SKM-1 treated with dmso at 0.1 percent for 144 hours (cell line): ENCODE results near the gene SP2.

Source experiments
- DNase-seq: peaks from one replicate; lab custom pipeline; 2025; ENCODE audit not compliant: unreplicated experiment; lab: John Stamatoyannopoulos, UW

Gene SP2

DNA sequence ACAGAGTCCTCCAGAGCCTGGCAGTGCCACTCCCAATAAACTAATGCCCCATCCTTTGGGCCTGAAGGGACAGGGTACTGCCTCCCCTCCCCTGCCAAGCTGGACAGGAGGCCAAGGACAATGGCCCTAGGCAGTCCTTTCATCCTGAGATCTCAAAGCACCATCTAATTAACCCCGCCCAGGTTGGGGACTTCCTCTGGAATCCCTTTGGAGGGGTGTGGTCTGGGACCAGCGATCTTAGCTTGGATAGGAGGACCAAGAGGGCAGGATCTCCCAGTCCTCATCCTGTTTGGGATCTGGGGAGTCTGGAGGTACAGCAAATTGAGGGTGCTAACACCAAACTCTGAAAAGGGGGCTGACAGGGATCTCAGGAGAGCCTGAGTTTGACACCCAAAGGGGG, 26.9 kb upstream of the SP2 start:
- no peak for DNase-seq

GRCh38 chr17:47870056-47870455, 26.0 kb upstream of the SP2 start:
- no peak for DNase-seq

- DNase-seq = no peak
Observed at GRCh38 chr17:47871048-47871447, 25.0 kb upstream of the SP2 start.

GRCh38 chr17:47872019-47872650, 23.9 kb upstream of the SP2 start:
- no peak for DNase-seq

GRCh38 chr17:47872651-47873161, 23.3 kb upstream of the SP2 start:
- no peak for DNase-seq

- no peak for DNase-seq
Observed at GRCh38 chr17:47873200-47874090, 22.6 kb upstream of the SP2 start.

- DNase-seq = no peak
Observed at GRCh38 chr17:47875011-47875985, 20.7 kb upstream of the SP2 start.

DNA sequence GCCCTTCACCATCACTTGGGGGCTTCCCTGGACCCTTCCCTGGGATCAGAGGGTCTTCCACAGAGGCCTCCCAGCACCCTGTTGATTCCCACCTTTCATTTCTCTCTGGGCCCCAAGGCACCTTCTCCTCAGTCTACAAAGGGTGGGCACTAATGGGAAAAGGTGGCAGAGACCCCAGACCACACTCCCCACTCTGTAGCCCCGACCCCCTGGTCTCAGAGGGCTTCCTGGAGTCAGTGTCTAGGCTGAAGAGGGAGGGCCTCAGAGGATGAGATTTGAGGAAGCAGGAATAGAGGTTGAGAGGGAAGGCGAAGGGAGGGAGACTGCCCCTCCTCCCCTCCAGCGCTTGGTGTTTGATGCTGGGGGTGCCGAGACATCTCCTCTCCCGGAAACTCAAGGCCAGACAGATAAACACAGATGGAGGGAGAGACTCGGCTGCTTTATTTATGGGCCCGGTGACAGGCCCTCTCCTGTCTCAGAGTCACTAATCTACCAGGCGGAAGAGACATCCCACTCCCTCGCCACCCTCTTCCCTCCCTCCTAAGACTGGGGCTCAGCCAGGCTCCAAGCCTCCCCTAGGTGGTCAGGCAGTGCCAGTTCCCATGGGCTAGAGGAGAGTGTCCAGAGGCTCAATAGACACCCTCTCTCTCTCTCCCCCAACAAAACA, 18.5 kb upstream of the SP2 start:
- DNase-seq = no peak

GRCh38 chr17:47878203-47879027, 17.6 kb upstream of the SP2 start:
- DNase-seq = no peak

GRCh38 chr17:47879028-47879585, 16.9 kb upstream of the SP2 start:
- DNase-seq = no peak

DNA sequence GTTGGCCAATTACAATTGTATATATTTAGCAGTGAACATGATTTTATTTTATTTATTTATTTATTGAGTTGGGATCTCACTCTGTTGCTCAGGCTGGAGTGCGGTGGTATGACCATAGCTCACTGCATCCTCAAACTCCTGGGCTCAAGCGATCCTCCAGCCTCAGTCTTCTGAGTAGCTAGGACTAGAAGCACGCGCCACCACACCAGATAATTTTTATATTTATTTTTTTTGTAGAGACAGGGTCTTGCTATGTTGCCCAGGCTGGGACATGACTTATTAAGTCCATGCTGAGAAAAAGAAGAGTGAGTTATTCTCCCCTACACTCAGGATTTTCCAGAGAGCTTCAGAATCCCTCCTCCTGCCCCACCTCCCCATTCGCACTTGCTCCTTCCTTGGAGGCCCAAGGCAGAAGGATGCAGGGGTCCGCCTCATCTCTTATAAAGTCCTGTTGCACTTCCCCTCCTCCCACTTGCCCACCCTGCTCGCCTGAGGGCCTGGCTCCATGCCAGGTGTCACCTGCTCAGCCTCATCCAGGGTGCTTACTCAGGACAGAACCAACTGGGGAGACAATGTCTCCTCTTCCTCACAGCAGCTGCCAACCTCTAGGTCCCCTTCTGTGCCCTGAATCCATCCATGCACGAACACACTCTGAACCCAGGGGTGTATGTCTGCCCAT, 16.1 kb upstream of the SP2 start:
- no peak for DNase-seq

DNA sequence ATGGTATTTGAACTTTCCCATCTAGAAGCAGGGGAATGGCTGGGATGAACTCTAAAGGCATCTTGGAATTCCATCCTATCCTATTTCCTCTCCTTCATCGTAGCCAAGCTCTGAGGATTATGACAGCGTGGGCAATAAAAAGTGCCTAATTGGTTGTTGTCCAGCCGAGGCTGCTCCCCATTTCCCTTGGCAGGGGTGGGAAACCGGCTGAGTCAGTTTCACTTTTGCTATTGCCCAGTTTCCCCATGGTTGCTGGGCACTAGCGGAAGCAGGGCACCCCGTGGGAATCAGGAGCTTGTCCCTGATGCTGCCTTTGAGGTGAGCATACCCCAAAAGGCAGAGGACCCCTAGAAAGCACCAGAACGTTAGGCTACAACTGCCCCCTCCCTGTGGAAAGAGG, 13.8 kb upstream of the SP2 start:
- DNase-seq = no peak

DNA sequence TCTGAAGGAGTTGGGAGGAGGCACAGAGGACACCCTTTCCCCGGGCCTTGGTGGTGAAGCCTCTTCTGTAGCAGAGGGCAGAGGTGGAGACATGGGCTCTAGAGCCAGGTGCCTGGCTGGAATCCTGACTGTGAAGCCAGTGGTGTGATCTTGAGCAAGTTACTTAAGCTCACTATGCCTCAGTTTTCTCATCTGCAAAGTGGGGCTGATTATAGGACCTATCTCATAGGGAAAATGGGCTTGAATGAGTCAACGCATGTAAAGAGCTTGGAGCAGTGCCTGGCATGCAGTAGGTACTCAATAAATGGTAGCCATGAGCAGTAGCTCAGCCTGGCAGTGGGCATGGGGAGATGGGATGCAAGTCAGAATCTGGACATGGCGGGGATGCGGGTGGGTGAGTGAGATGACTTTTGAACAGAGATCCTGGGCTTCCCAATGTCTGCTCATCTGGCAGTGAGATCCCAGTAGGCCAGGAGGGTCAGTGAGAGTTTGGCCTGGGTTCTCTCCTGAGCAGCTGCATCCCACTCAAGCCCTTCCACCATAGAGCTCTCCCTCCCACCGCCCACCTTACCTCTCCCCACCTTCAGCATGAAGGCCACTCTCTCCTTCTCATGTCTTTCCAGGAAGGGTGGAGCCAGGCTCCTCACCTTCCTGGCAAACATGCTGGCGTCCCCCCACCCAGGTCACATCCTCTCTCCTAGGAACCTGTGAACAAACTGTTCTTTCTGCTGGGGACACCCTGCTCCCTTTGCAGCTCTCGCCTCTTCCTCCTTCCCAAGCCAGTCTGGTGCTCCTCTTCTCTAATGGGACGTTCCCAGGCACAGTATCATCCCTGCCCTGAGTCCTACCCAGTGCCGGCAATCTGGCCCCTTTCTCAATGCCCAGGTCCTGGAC, 13.1 kb upstream of the SP2 start:
- no peak for DNase-seq

DNA sequence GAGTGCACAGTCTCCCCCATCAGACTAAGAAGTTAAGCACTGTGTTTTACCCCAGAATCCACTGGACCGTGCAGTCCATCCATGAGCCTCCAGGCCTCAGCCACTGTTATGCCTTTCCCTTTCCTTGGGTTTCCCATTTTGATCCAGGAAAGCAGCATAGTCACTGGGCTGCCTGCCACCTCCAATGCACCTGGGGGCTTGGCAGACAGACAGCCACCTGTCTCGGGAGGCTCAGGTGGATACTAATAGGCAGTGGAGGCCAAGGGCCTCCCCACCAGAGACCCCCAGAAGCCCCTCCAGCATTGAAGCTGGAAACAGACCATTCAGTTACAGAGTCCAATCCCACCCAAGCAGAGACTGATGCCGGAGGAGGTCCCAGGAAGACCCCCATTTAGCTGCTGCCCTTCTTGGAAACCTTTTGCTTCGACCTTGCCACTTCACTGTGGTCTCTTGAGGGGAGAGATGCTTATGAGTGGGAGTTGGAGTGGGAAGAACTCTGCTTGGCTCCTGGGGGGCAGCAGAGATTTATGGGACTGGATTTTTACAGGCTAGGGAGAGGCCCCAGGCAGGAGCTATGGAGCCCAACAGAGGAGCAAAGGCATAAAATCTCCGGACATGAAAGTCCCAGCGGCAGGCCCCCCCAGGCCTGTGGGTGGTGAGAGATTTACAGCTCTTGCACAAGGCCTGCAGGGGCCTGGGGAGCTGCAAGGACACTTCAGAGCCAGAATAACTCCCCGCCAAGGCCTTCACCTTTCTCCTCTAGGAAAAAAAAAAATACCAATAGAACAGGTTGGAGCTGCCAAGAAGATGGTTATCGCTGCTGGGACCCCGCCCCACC, 12.2 kb upstream of the SP2 start:
- no peak for DNase-seq

DNA sequence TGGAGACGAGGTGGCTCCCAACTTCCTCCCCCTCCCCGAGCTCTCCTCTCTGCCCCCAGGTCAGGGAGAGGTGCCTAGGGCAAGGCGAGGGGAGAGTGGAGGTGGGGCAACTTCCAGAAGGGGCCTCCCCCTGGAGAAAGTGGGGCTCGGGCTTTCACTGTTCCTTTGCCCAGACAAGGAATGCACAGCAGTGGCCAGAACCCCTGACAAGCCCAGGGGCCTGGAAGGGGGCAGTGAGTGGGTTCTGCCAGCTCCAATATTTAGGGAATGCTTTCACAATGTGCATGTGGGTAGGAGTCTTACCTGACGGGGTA, 11.7 kb upstream of the SP2 start:
- DNase-seq = no peak

DNA sequence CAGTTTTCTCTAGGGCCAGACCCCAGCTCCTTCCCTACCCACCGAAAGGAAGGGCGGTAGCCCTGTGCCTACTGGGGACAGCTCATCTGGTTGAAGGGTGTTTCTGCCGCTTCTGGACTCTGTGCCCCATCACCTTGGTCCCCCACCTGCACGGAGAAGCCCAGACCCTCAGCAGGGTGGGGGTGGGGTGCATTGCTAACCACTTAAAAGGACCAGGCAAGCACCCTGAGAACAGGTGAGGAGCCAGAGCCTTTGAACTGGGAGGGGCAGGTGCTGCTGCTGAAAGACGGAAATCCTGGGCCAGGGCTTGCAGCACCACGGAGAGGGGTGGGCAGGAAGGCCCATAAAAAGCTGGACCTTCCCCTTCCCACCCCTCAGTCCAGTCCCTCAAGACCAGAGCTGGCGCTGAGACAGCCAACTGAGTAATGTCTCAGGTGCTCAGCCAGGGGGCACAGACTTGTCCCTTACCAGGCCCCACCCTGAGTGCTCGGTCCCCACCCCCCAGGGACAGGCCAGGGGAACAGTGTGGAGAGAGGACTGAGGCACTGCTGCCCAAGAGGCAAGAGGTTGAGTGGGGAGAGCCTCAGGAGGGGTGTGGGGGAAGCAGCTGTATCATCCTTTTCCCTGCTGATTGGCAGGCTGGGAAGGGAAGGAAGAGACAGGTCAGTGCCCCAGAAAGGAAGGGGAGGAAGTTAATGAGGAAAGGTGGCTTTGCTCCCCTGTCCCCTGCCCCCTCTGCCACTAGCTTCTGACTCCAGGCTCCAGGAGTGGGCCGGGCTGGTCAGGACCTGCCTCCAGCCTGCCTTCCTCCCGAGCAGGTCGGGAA, 10.9 kb upstream of the SP2 start:
- no peak for DNase-seq
